ENCODE results near the gene TTC33.

Gene TTC33

DNA sequence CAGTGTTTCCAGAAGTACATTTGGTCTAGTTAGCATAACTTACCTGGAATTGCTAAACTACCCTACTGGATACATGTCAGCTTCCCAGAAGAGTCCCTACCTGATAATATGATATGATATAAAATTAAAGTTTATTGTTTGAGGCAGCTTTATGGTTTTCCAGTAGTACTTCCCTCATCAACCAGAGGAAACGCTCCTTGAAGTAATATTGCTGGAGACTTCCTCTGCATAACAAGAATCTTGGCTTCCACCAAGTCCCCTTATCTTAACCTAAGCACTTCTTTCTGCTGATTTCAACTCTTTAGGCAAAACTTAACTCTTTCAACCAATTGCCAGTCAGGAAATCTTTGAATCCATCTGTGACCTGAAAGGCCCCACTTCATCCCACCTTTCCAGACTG, 290.3 kb downstream of the TTC33 start:
- DNase-seq, result no peak

DNA sequence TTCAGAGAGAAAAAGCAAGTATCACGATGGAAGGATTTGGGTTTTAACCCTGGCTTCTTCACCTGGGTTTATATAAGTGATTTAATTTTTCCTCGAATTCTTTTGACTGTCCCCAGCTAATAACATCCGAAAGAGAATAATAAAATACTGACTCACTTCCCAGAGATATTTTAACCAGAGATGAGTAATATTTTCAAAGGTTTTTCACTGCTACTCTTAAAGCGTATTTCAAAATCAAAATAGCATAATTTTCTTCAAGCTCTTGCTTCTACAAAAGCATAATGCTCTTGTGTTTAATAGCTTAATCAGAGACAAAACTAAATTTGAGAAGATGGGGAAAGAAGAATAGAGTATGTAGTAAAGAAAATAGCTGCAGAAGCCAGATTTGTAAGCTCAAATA, 291.2 kb downstream of the TTC33 start:
- no peak for DNase-seq
